Mesenchymal stem cell (in vitro differentiated cells and primary cell): ENCODE results near the gene MTA3.
A peak's percentile ranks its signal among the peaks of the same experiment; 100 is the strongest.

Experiments
- DNase-seq: peaks from one replicate; pipeline ENCODE4 v3.0.0-alpha.2; 2013
- H2AFZ ChIP-seq: one replicate; pipeline ENCODE4 v1.6.1; 2013; ENCODE audit warnings: low read depth, mild to moderate bottlenecking, control low read depth, inconsistent platforms, low read length, moderate library complexity
- H2AK5ac ChIP-seq: 2 replicates; pipeline ENCODE4 v1.6.1; 2013; ENCODE audit warnings: low read length, moderate library complexity, mild to moderate bottlenecking, inconsistent platforms; ENCODE audit not compliant: severe bottlenecking
- H2BK120ac ChIP-seq: one replicate; pipeline ENCODE4 v1.6.1; 2013; ENCODE audit warnings: low read depth, mild to moderate bottlenecking, inconsistent platforms, low read length, moderate library complexity
- H2BK12ac ChIP-seq, 2 experiments: one replicate each; pipeline ENCODE4 v1.6.1; 2013; ENCODE audit warnings: inconsistent platforms in 2 of 2, low read length in 2 of 2, mild to moderate bottlenecking in 2 of 2, moderate library complexity in 2 of 2, control low read depth in 1 of 2
- H2BK15ac ChIP-seq: one replicate; pipeline ENCODE4 v1.6.1; 2013; ENCODE audit warnings: mild to moderate bottlenecking, low read depth, inconsistent platforms; ENCODE audit not compliant: poor library complexity, severe bottlenecking
- H2BK5ac ChIP-seq: 2 replicates; pipeline ENCODE4 v1.6.1; 2013; ENCODE audit warnings: low read depth, mild to moderate bottlenecking, low read length, control low read depth, inconsistent platforms; ENCODE audit not compliant: poor library complexity, severe bottlenecking
- H3K14ac ChIP-seq, 2 experiments: one replicate each; pipeline ENCODE4 v1.6.1; 2013; ENCODE audit warnings: inconsistent platforms in 2 of 2, low read length in 2 of 2, control low read depth in 1 of 2, mild to moderate bottlenecking in 1 of 2, moderate library complexity in 1 of 2
- H3K18ac ChIP-seq, 2 experiments: one replicate each; pipeline ENCODE4 v1.6.1; 2013; ENCODE audit warnings: inconsistent platforms in 2 of 2, low read length in 2 of 2, control low read depth in 1 of 2, low read depth in 1 of 2, mild to moderate bottlenecking in 1 of 2
- H3K23ac ChIP-seq, 2 experiments: one replicate each; pipeline ENCODE4 v1.6.1; 2013; ENCODE audit warnings: inconsistent platforms in 2 of 2, low read length in 2 of 2, mild to moderate bottlenecking in 2 of 2, moderate library complexity in 2 of 2, control low read depth in 1 of 2
- H3K27ac ChIP-seq: 2 replicates; pipeline ENCODE4 v1.5.1; 2013; ENCODE audit warnings: mild to moderate bottlenecking, moderate library complexity, low read length, control low read depth, inconsistent platforms; ENCODE audit not compliant: poor library complexity, severe bottlenecking
- H3K27me3 ChIP-seq, 2 experiments: 2 replicates each; pipeline versions ENCODE4 v1.6.1 to v1.7.0; 2013; ENCODE audit warnings: low read length in 2 of 2, mild to moderate bottlenecking in 2 of 2, moderate library complexity in 2 of 2, control low read depth in 1 of 2, inconsistent platforms in 1 of 2; ENCODE audit not compliant: control insufficient read depth in 1 of 2, insufficient read depth in 1 of 2
- H3K36me3 ChIP-seq, 2 experiments: 2 replicates each; pipeline versions ENCODE4 v1.6.1 to v1.7.0; 2013; ENCODE audit warnings: low read length in 2 of 2, control low read depth in 1 of 2, inconsistent platforms in 1 of 2, low read depth in 1 of 2, mild to moderate bottlenecking in 1 of 2; ENCODE audit not compliant: insufficient read depth in 2 of 2, control insufficient read depth in 1 of 2
- H3K4ac ChIP-seq, 2 experiments: one replicate each; pipeline ENCODE4 v1.6.1; 2013; ENCODE audit warnings: inconsistent platforms in 2 of 2, low read length in 2 of 2, mild to moderate bottlenecking in 2 of 2, moderate library complexity in 2 of 2, control low read depth in 1 of 2, low read depth in 1 of 2
- H3K4me1 ChIP-seq: 2 replicates; pipeline ENCODE4 v1.6.1; 2013; ENCODE audit warnings: low read depth, low read length, control low read depth; ENCODE audit not compliant: control insufficient read depth, insufficient read depth
- H3K4me2 ChIP-seq: 2 replicates; pipeline ENCODE4 v1.6.1; 2013; ENCODE audit warnings: low read length, mild to moderate bottlenecking, inconsistent platforms; ENCODE audit not compliant: poor library complexity, severe bottlenecking
- H3K4me3 ChIP-seq, 2 experiments: 2 replicates each; pipeline versions ENCODE4 v1.5.1 to v1.7.0; 2013; ENCODE audit warnings: low read length in 2 of 2, mild to moderate bottlenecking in 2 of 2, control low read depth in 1 of 2, low read depth in 1 of 2; ENCODE audit not compliant: insufficient read depth in 1 of 2
- H3K79me1 ChIP-seq: replicated peaks from 2 replicates; pipeline ENCODE4 v1.6.1; 2013; ENCODE audit warnings: mild to moderate bottlenecking, control low read depth, low read length, inconsistent platforms; ENCODE audit not compliant: poor library complexity, severe bottlenecking
- H3K9ac ChIP-seq: 2 replicates; pipeline ENCODE4 v1.7.0; 2013; ENCODE audit warnings: mild to moderate bottlenecking, low read length, moderate library complexity
- H3K9me3 ChIP-seq: 2 replicates; pipeline ENCODE4 v1.7.0; 2013; ENCODE audit warnings: mild to moderate bottlenecking, low read length; ENCODE audit not compliant: control insufficient read depth
- H4K8ac ChIP-seq: one replicate; pipeline ENCODE4 v1.6.1; 2013; ENCODE audit warnings: inconsistent platforms, mild to moderate bottlenecking, low read length, moderate library complexity
- H4K91ac ChIP-seq: one replicate; pipeline ENCODE4 v1.6.1; 2013; ENCODE audit warnings: mild to moderate bottlenecking, low read length, inconsistent platforms
- WGBS: methylation state at CpG from one replicate; pipeline ENCODE4 v1.1.7; 2013; ENCODE audit warnings: mixed read lengths; 5-methylcytosine and 5-hydroxymethylcytosine counted together

Gene MTA3

DNA sequence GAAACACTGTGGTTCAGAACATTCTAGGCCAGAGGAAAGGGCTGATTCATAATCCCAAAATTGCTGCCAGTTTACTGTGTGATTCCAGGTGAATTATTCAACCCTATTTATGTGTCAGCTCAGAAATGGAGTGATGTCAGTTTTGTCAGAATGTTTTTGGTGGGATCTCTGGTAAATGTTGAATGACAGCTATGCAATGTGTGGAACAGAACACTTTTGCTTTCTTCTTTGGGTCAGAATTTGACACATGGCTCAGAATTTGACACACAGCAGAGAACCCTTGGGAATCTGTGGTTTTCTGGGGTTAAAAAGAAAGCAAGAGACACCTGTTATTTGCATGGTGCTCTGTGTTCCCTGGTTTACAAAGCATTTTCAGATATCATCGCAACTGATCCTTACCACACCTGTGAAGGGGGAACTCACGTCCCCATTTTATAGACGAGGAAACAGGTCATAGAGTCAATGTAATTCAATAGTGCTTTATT is 1.6 kb upstream of the MTA3 start:
- Histone ChIP-seq H3K79me1 (peaks cover 1% of the 10 kb centered on the region), H2BK15ac (no peak overlapping the region), H3K27ac (peak overlapping the region; percentile 21), H2BK12ac (no peak overlapping the region), H3K14ac (no peak overlapping the region), H2AFZ (no peak overlapping the region), H3K4me2 (no peak overlapping the region), H3K27me3 (peaks cover 3 to 8% of the 10 kb centered on the region in 2 experiments), H3K9me3 (no peaks in the 10 kb centered on the region), H2BK120ac (no peak overlapping the region), H3K36me3 (peaks cover 3 to 4% of the 10 kb centered on the region in 2 experiments), H4K91ac (no peak overlapping the region), H2BK5ac (no peak overlapping the region), H3K4me1 (peaks cover 8% of the 10 kb centered on the region), H3K4ac (no peak overlapping the region), H2AK5ac (no peak overlapping the region), H3K9ac (no peak overlapping the region), H3K23ac (no peak overlapping the region), H3K4me3 (no peak overlapping the region), H4K8ac (no peak overlapping the region), H3K18ac (no peak overlapping the region)
- no CpG with 5 or more reads among the region's 3 CpGs for WGBS
- peak; percentile 16 for DNase-seq

DNA sequence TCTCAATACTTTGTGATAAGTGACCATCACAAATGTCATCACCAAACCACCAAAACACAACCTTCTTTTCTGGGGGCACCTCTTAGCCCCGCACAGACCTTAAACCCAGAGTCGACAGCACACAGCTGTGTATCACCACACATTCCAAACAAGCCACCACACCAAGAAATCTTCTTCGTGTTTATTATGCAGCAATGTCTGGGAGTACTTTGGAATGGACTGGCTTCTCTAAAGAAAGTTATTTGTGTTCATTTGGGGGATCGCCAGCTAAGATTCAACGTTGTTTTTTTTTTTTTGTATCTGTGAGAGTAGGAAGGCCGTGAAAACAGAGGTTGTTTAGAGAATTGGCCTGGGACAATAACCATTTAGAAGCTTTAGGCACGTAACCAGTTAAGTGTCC is 1.1 kb upstream of the MTA3 start:
- Histone ChIP-seq H2BK15ac (no peak overlapping the region), H3K9ac (peak overlapping the region; percentile 48), H3K23ac (no peak overlapping the region), H2BK12ac (no peak overlapping the region), H3K4me2 (no peak overlapping the region), H2BK5ac (peak overlapping the region; percentile 46), H2BK120ac (no peak overlapping the region), H3K4ac (peak overlapping the region; percentile 68 to 92), H3K4me3 (no peak overlapping the region), H3K27ac (peak overlapping the region; percentile 78), H4K8ac (peak overlapping the region; percentile 95), H2AFZ (no peak overlapping the region), H3K27me3 (peaks cover 2 to 6% of the 10 kb centered on the region in 2 experiments), H3K36me3 (peaks cover 6 to 7% of the 10 kb centered on the region in 2 experiments), H3K14ac (no peak overlapping the region), H3K79me1 (peaks cover 5% of the 10 kb centered on the region), H3K18ac (peak overlapping the region in 1 of 2 experiments; percentile 92), H2AK5ac (no peak overlapping the region), H3K4me1 (peaks cover 11% of the 10 kb centered on the region), H4K91ac (no peak overlapping the region), H3K9me3 (no peaks in the 10 kb centered on the region)
- DNase-seq, result peak; percentile 82
- WGBS, result 23% methylated on average over 5 of the region's 7 CpGs

DNA sequence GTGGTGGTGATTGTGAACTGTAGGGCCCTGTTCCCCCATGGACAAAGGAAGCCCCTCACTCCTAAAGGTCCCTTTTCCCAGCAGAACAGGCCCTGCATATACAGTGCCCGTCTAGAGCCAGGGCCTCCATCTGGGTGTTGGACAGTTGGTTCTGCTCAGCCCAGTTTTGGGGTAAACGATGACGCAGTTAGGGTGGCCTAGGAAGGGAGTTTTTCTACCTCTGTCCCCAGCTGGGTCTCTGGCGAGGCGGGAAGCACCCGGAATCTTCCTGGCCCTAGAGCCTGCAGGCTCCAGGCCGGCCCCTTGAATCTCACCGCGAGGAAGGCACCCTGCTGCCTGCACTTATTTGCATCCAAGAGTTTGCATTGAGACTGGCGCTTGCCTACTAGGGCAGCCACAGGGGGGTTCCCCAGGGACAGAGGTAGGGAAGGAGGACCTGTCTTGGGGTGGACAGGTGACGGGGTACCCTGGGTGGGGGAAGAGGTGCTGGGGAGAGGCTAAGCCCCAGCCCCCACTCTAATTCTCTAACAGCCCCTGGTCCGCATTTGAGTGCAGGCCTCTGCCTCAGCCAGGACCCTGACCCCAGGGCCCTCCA is 529 bp upstream of the MTA3 start:
- Histone ChIP-seq H4K91ac (peak overlapping the region; percentile 73), H3K9me3 (no peaks in the 10 kb centered on the region), H3K23ac (no peak overlapping the region), H2AK5ac (no peak overlapping the region), H2AFZ (peak overlapping the region; percentile 76), H2BK15ac (no peak overlapping the region), H3K4me3 (peak overlapping the region; percentile 41 to 91), H3K4ac (peak overlapping the region; percentile 68 to 92), H3K14ac (peak overlapping the region in 1 of 2 experiments; percentile 87), H3K18ac (peak overlapping the region; percentile 60 to 92), H3K36me3 (peaks cover 10 to 11% of the 10 kb centered on the region in 2 experiments), H3K9ac (peak overlapping the region; percentile 48), H3K4me1 (peaks cover 11% of the 10 kb centered on the region), H2BK5ac (peak overlapping the region; percentile 46), H2BK120ac (peak overlapping the region; percentile 97), H3K27me3 (peaks cover 0 to under 1% of the 10 kb centered on the region in 2 experiments), H2BK12ac (peak overlapping the region in 1 of 2 experiments; percentile 97), H3K27ac (peak overlapping the region; percentile 78), H3K79me1 (peaks cover 8% of the 10 kb centered on the region), H4K8ac (peak overlapping the region; percentile 95), H3K4me2 (peak overlapping the region; percentile 26)
- WGBS, result 23% methylated on average over 11 of the region's 12 CpGs
- DNase-seq, result peak; percentile 60

DNA sequence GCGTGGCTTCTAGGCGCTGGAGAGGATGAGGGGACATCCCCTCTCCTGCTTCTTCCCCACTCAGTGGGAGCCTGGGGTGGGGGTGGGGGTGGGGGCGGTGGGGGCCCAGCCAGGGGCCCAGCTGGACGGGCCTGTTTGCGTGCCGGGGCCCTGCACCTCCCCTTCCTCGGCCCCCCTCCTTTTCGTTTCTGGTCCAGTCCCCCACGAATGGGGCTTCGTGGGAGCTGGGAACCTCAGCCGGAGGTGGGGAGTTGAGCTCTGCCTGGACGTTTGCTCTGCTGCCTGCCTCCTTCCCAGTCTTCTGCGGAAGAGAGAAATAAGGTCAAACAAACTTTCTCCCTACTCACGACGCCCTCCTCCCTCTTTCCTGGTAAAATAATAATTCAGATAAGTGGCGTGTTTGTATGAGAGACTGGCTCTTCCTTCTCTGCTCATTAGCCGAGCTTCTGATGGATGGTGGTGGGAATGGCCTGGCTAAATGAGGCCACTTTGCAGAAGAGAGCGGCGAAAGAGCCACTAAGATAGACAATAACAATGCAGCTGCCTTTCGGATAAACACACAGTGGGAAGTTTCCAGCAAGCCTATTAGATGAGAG is 782 bp downstream of the MTA3 start:
- Histone ChIP-seq H2AFZ (no peak overlapping the region), H3K79me1 (peaks cover 10% of the 10 kb centered on the region), H3K18ac (peak overlapping the region; percentile 94 to 99), H3K9ac (peak overlapping the region; percentile 82), H3K9me3 (no peaks in the 10 kb centered on the region), H2BK12ac (peak overlapping the region in 1 of 2 experiments; percentile 60), H3K36me3 (peaks cover 14 to 15% of the 10 kb centered on the region in 2 experiments), H3K4ac (peak overlapping the region; percentile 96 to 100), H2BK120ac (peak overlapping the region; percentile 97), H2BK15ac (peak overlapping the region; percentile 98), H3K27ac (peak overlapping the region; percentile 86), H4K8ac (peak overlapping the region; percentile 82), H4K91ac (peak overlapping the region; percentile 98), H3K23ac (no peak overlapping the region), H3K4me3 (peak overlapping the region; percentile 79 to 91), H3K4me1 (peaks cover 11% of the 10 kb centered on the region), H3K14ac (peak overlapping the region; percentile 15 to 97), H3K4me2 (peak overlapping the region; percentile 83), H2AK5ac (peak overlapping the region; percentile 93), H2BK5ac (peak overlapping the region; percentile 89), H3K27me3 (no peaks in the 10 kb centered on the region)
- WGBS, result 0% methylated on average over 12 of the region's 20 CpGs
- peak; percentile 54 for DNase-seq
